Ascending aorta (tissue), 2 donors: ENCODE data around the gene OPTC. TPM values are rescaled to one million over a fixed set of nuclear protein-coding genes. Genes with fewer than 3 reads are reported as not detected.

Source experiments
- DNase-seq, 2 donors: peaks; one replicate each; pipeline ENCODE4 v3.0.0-alpha.2; 2019; ENCODE audit warnings: low spot score in 2 of 2
- H3K27ac ChIP-seq, 2 donors: fragments of 200-600 bp; sonication (generic); one replicate each; pipeline ENCODE4 v1.5.1; 2016 to 2017; ENCODE audit warnings: mild to moderate bottlenecking in 1 of 2
- H3K27me3 ChIP-seq: fragments of 200-600 bp; sonication (generic); one replicate; pipeline ENCODE4 v1.5.1; 2017
- H3K36me3 ChIP-seq, 2 donors: fragments of 200-600 bp; sonication (generic); one replicate each; pipeline ENCODE4 v1.5.1; 2016
- H3K4me1 ChIP-seq, 2 donors: fragments of 200-600 bp; sonication (generic); one replicate each; pipeline ENCODE4 v1.5.1; 2016 to 2017; ENCODE audit warnings: mild to moderate bottlenecking in 1 of 2
- H3K4me3 ChIP-seq, 2 donors: fragments of 200-600 bp; sonication (generic); one replicate each; pipeline ENCODE4 v1.5.1; 2016 to 2017; ENCODE audit warnings: mild to moderate bottlenecking in 1 of 2
- H3K9me3 ChIP-seq, 2 donors: fragments of 200-600 bp; sonication (generic); one replicate each; pipeline ENCODE4 v1.5.1; 2016
- intact Hi-C: fragments of 100-400 bp; cut with DNase I; formaldehyde crosslinking; loops from one replicate; pipeline ENCODE4 v1.15.1; 2023
- total RNA-seq: library from RNA; depleted of rRNA; stranded (reverse); fragments of >200 nt; gene quantifications from one replicate; pipeline ENCODE4 v1.1.0, GENCODE V29; 2016
- TF ChIP-seq, protein P1 (sequence below), 3 experiments: fragments of 200-600 bp in 2 of 3; fragments of 450-650 bp in 1 of 3; sonication (generic) in 2 of 3; IDR thresholded peaks; one replicate each; pipeline ENCODE4 v1.5.1; 2016 to 2019; ENCODE audit warnings: antibody characterized with exemption in 3 of 3, mild to moderate bottlenecking in 1 of 3, moderate library complexity in 1 of 3

The OPTC gene
- total RNA-seq, 1 donor from 2014 or later = not detected

DNA sequence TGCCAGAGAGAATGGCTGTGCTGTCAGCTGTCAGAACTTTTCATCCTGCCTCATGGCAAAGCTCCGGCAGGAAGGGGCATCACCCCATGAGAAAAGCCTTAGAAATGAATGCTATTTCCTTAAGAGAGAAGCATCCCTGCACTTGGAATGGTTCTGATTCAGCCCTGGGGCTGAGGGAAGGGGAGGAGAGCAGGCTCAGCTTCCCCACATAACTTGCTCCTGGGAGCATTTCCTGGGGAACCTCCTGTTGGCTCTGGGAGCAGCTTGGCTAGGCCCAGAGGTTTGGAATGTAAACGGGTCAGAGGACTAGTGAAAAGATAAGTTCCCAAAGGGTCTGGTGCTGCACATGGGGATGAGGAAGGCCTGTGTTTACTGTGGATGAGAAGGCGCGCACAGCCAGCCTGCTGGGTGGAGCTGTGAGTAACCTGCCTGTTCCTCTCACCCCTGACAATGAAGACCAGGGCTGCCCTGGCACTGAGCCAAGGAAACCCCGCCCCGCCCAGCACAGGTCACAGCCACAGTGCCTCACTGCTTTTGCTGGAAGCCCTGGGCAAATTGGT is 13.3 kb upstream of the OPTC start:
- Histone ChIP-seq H3K4me3 (peak overlapping the region; percentile 56 to 63), H3K27ac (peak overlapping the region; percentile 88 to 92), H3K4me1 (peaks cover 27 to 47% of the 10 kb centered on the region in 2 donors), H3K36me3 (peaks cover 30 to 33% of the 10 kb centered on the region in 2 donors), H3K27me3 (no peaks in the 10 kb centered on the region), H3K9me3 (no peaks in the 10 kb centered on the region)
- intact Hi-C loops = loop anchor here (1.0 to 2.0 kb wide), 3 partner anchors 13 to 74 kb away; no protein-coding TSS in a partner anchor
- DNase-seq = peak; percentile 27 to 94
- TF ChIP-seq, protein P1, sequence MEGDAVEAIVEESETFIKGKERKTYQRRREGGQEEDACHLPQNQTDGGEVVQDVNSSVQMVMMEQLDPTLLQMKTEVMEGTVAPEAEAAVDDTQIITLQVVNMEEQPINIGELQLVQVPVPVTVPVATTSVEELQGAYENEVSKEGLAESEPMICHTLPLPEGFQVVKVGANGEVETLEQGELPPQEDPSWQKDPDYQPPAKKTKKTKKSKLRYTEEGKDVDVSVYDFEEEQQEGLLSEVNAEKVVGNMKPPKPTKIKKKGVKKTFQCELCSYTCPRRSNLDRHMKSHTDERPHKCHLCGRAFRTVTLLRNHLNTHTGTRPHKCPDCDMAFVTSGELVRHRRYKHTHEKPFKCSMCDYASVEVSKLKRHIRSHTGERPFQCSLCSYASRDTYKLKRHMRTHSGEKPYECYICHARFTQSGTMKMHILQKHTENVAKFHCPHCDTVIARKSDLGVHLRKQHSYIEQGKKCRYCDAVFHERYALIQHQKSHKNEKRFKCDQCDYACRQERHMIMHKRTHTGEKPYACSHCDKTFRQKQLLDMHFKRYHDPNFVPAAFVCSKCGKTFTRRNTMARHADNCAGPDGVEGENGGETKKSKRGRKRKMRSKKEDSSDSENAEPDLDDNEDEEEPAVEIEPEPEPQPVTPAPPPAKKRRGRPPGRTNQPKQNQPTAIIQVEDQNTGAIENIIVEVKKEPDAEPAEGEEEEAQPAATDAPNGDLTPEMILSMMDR (IDR thresholded peaks at IDR 0.05) = no peak

DNA sequence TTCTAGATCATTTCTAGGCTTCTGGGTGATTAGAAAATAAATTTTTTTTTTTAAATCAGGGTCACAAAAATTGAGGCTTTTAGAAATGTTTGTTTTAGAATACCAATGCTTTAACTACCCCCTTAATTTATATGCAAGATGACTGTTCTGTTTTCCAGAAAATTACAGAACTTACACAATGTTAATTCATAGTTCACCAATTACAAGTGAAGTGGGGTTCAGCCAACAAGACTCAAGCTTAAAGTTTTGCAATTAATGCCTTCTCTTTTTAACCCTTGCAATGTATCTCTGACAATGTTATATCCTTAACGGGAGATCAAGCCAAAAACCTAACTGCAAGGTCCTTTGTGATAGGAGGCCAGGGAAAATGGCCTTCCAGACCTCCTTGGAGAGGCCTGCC is 12.8 kb upstream of the OPTC start:
- no peaks in the 10 kb centered on the region for H3K27me3 ChIP-seq
- TF ChIP-seq, protein P1 (IDR thresholded peaks at IDR 0.05) = no peak
- no peaks in the 10 kb centered on the region for H3K9me3 ChIP-seq
- H3K4me3 ChIP-seq = peak overlapping the region; percentile 56 to 63
- intact Hi-C loops = loop anchor here (2.0 kb wide), 2 partner anchors 18 to 74 kb away; no protein-coding TSS in a partner anchor
- H3K27ac ChIP-seq = peak overlapping the region; percentile 88 to 92
- DNase-seq = no peak
- peaks cover 28 to 52% of the 10 kb centered on the region in 2 donors for H3K4me1 ChIP-seq
- peaks cover 36 to 39% of the 10 kb centered on the region in 2 donors for H3K36me3 ChIP-seq

DNA sequence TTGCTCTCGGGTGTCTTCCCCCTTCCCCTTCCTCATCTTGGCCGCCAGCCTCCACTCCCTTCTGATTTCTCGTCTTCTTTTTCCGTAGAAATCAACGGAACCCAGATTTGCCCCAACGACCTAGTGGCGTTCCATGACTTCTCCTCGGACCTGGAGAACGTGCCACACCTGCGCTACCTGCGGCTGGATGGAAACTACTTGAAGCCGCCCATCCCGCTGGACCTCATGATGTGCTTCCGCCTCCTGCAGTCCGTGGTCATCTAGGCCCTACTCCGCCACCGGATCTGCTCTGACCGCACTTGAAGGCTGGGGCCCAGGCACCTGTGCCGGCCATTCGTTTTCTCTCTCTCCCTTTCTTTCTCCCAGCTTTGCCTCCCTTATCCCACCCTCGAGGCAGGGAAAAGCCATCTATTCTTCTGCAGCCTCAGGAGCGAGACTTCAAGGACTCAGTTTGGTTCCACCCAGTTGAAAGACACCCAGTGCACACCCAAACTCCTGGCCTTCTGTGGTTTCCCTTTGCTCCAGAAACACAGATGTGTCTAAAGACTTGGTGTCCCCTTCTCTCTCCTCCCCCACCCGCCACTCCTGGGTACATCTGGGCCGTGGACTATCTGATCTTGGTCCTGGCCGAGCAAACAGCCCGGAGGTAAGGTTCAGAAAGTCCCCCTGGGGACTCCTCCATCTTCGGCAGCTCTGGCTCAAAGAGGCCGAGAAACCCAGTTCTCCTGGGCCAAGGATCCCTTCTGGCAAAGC is 7.2 kb upstream of the OPTC start:
- H3K27ac ChIP-seq = peak overlapping the region; percentile 77 to 86
- H3K4me1 ChIP-seq = peaks cover 24 to 54% of the 10 kb centered on the region in 2 donors
- H3K4me3 ChIP-seq = peak overlapping the region; percentile 29 to 52
- intact Hi-C loops = loop anchor here (1.0 to 2.0 kb wide), 3 partner anchors 45 to 212 kb away; no protein-coding TSS in a partner anchor
- TF ChIP-seq, protein P1 (IDR thresholded peaks at IDR 0.05) = no peak
- DNase-seq = no peak
- peaks cover 55 to 67% of the 10 kb centered on the region in 2 donors for H3K36me3 ChIP-seq
- H3K27me3 ChIP-seq = no peaks in the 10 kb centered on the region
- no peaks in the 10 kb centered on the region for H3K9me3 ChIP-seq

DNA sequence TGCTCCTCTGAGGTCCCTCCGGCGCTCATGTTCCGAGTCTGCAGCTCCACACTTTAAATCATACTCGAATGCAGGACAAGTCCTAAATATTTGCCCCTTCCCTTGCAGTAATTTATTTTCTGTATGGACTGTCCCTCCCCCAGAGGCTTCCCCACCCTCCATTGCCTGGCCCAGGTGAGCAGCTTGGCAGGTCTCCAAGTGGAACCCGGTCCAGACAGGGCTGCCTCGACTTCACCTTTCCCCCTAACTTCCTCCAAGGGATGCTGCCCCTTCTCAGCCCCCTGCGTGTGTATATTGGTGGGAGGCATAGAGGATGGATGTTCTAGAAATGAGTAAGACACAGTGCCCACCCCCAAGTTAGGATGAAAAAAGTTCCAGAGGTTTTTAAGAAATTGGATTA is 5.4 kb upstream of the OPTC start:
- H3K4me1 ChIP-seq = peaks cover 21 to 39% of the 10 kb centered on the region in 2 donors
- intact Hi-C loops = no loop called here
- H3K27ac ChIP-seq = no peak overlapping the region
- H3K27me3 ChIP-seq = no peaks in the 10 kb centered on the region
- no peak overlapping the region for H3K4me3 ChIP-seq
- DNase-seq = no peak
- H3K36me3 ChIP-seq = peaks cover 46 to 58% of the 10 kb centered on the region in 2 donors
- TF ChIP-seq, protein P1 (IDR thresholded peaks at IDR 0.05) = no peak
- H3K9me3 ChIP-seq = no peaks in the 10 kb centered on the region

DNA sequence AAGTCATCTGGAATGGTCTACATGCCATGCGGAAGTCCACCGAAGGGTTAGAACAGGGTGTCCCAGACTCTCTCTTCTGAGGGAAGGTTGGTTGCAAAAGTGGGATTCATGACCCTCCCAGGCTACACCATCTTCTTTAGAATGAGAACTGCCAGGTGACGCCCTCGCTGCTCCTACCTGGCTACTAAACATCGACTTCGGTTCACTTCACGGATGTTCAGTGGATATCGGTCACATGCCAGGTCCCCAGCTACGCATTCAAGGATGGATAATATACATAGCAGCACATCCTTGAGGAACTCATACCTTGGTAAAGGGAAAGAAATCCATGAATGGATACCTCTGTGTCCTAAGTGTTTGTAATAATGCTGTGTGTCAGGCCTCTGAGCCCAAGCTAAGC is 3.3 kb upstream of the OPTC start:
- Histone ChIP-seq H3K36me3 (peaks cover 25 to 37% of the 10 kb centered on the region in 2 donors), H3K4me3 (no peak overlapping the region), H3K27ac (no peak overlapping the region), H3K4me1 (peaks cover 8 to 20% of the 10 kb centered on the region in 2 donors), H3K27me3 (no peaks in the 10 kb centered on the region), H3K9me3 (no peaks in the 10 kb centered on the region)
- DNase-seq = no peak
- TF ChIP-seq, protein P1 (IDR thresholded peaks at IDR 0.05) = no peak
- intact Hi-C loops = no loop called here
